COLO829 (cell line): ENCODE results near the gene TRAFD1.

Experiments
- DNase-seq: peaks from one replicate; pipeline ENCODE4 v3.0.0; 2012; ENCODE audit warnings: low spot score

The TRAFD1 gene

DNA sequence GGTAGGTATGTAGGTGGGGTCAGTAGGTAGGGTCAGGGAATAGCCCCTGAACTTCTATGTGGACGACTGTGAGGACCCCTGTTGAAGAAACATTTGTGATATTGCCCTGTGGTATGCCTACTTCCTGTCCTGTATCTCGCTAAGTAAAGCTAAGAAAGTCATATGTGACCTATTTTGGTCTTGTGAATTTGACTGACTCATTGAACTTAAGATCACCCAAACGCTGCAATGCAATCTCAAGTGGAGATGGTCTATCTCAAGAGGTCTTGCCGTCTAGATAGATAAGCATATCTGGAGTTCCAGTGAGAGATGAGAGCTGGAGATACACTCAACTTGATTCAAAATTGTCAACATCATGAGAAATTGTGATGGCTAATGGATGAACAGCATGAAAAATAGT lies 73.8 kb downstream of the TRAFD1 start:
- no peak for DNase-seq
